ENCODE results near the gene P2RY11.

The P2RY11 gene

DNA sequence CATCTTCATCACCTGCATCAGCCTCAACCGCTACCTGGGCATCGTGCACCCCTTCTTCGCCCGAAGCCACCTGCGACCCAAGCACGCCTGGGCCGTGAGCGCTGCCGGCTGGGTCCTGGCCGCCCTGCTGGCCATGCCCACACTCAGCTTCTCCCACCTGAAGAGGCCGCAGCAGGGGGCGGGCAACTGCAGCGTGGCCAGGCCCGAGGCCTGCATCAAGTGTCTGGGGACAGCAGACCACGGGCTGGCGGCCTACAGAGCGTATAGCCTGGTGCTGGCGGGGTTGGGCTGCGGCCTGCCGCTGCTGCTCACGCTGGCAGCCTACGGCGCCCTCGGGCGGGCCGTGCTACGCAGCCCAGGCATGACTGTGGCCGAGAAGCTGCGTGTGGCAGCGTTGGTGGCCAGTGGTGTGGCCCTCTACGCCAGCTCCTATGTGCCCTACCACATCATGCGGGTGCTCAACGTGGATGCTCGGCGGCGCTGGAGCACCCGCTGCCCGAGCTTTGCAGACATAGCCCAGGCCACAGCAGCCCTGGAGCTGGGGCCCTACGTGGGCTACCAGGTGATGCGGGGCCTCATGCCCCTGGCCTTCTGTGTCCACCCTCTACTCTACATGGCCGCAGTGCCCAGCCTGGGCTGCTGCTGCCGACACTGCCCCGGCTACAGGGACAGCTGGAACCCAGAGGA, 2.6 kb downstream of the P2RY11 start:
- DNase-seq (ENCODE audit: low read depth in 2 of 2): no peak

DNA sequence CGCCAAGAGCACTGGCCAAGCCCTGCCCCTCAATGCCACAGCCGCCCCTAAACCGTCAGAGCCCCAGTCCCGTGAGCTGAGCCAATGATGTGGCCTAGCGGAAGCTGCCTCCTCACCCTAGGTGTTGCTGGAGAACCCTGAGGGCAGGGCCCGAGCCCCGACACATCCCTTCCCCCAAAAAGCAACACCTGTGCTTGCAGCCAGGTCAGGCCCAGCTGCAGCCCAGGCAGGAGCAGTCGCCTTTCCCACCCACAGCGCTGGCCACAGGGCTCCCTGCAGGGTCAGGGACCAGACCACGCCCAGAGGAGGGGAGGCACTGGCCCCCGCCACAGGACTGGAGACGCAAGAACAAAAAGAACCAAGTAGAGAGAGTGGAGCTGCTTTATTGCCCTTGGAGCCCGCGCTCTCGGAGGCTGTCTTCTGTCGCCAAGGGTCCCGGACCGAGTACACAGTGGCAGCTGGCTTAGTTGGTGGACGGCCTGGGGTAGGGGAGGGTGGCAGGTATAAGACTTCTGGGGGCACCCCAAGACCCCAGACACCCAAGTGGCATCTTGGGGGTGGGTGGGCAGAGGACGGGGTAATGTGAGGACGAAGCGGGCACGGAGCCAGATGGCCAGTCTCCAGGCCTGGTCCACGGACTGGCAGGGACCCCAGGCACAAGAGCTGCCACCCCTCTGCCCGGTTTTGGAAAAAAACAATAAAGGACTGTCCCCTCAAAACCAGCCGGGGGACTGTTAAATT, 3.3 kb downstream of the P2RY11 start:
- DNase-seq (ENCODE audit: low read depth in 2 of 2): no peak

DNA sequence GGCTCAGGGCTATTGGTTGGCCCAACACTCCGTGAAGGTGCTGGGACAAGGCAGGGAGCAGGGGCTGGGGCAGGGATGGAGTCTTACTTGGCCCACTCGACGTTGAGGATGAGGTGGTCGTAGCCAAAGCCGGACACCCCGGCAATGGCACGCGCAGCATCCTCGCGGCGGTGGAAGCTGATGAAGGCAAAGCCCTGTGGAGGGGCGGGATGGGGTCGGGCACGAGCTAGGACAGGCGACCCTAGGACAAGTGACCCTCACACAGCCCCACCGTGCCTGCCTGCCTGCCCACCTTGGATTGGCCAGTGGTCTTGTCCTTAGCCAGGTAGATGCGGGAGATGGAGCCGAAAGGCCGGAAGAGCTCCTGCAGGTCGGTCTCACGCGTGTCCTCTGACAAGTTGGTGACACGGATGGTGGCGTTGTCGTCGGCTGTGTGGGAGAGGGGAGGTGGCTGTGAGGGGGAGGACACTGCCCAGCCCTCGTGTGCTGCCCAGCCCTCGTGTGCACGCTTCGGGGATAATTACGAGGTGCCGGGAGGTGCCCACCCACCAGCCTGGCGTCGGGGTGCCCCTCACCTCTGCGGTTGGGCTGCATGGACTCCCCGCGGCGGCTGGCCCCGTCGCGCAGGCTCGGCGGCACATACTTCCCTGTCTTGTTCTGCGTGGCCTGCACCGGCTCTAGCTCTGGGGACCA, 4.0 kb downstream of the P2RY11 start:
- DNase-seq (ENCODE audit: low read depth in 2 of 2): no peak

DNA sequence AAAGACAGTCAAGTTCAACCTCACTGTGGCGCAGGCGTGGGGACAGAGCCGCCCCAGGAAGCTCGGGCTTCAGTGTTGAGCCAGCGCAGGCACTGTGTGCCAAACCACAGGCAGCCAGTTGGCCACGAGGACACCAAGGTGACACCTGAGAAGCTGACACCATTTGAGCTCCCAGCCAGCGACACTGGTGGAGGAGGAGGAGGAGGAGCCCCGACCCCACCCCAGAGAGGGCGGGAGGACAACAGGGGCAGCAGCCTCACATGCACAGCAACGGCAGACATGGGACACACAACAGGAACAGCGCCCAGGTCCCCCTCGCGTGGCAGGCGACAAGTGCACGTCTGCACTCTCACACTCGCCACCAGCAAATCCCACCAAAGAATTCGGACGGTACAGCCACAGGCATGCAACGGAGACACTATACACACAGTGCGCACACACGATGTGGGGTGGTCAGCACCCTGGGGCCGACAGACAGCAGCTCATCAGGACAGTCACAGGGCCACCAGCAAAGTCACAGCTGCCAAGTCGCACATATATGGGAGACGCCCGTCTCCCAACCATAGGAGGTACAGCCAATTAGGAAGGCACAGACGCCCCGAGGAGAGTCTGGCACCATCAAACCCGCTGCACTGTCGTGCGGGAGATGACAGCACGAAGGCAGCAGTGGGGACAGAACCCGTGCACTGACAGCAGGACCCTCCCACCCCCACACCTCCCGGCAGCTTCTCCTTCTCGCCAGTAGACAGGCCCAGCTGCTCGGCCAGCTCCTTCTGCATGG, 4.8 kb downstream of the P2RY11 start:
- no peak for DNase-seq (ENCODE audit: low read depth in 2 of 2)

DNA sequence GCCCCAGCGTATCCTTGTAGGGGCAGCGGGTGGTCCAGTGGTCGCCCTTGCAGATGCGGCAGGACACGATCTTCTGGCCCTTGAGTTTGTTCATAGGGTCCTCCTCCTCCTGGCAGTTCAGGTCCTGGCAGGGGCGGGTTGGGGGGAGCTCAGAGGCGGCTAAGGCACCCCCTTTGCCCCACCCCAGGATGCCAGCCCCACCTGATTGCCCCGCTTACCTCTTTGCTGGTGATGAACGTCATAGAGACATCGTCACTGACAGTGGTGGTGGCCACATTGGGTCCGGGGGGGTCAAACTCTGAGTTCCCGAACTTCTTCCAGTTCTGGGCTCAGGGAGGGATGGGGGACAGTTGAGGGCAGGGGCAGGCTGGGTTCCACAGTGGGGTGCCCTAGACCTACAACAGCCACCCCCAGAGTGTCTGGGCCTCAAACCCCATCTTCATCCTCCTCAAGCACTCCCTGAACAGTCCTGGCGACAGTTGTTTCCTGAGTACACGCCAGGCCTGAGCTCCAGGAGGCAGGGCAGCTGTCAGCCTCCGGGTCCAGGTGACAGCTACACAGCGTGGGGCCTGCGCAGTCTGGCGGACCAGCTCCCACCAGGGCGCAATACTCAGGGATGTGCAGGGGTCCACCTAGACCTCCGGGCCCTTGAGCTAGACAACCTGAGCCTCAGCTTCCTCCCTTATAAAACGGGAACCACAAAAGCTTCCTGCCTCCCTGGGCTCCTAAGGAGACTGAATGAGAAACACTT, 5.5 kb downstream of the P2RY11 start:
- no peak for DNase-seq (ENCODE audit: low read depth in 2 of 2)

DNA sequence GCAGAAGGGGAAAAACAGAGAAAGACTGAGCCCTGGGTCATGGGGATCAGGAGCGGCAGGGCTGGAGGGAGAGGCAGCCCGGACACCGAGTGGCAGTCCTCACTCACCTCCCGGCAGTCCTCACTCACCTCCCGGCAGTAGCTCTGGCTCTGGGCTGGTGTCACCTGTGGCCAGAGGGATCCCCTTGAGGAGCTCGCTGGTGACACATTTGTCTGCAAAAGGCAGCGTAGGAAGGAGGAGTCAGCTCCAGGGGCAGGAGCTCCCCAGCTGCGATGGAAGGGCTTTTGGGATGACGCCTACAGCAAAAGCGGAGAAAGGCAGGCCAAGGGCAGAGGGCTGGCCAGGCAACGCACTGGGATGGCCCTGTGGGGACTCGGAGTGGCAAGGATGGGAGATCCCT, 7.5 kb downstream of the P2RY11 start:
- no peak for DNase-seq (ENCODE audit: low read depth in 2 of 2)

DNA sequence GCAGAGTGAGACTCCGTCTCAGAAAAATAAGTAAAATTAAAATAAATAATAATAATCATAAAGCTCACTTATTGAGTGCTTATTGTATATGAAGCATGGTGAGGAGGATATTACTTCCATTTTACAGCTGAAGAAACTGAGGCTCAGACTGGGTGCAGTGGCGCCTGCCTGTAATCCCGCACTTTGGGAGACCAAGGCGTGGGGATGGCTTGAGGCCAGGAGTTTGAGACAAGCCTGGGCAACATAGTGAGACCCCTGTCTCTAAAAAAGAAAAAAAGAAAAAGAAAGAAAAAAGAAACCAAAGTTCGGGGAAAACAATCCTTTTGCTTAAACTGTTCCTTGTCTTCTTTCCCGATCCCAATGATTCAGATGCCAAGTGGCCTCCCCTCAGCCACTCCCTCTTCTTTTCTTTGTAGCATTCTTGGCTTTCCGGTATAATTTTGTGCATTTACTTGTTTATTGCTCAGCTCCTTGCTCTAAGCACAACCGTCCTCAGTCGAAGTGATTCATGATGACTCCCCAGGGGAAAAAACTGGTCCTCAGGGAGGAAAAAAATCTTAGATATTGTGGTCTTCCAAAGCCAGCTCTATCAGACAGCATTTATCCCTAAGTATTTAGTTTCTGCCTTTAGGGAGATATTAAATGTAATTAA, 9.2 kb downstream of the P2RY11 start:
- DNase-seq (ENCODE audit: low read depth in 2 of 2): no peak

DNA sequence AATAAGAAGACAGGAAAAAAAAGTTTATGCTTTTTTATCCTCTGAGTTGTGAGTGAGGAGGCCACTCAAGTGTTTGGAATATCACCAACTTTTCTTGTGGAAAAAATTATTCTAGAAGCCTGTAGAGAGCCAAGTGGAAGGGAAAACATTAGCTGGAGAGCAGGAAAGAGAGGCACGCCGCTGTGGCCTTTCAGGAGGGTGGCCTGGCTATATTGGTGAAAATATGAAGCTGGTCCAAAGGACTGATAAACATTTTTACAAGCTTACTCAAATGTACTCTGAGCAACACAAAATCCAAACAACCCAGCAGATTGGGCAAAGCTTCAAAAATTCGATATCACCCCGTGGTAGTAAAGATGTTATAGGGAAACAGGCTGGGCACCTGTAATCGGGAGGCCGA, 10.6 kb downstream of the P2RY11 start:
- DNase-seq (ENCODE audit: low read depth in 2 of 2): no peak

DNA sequence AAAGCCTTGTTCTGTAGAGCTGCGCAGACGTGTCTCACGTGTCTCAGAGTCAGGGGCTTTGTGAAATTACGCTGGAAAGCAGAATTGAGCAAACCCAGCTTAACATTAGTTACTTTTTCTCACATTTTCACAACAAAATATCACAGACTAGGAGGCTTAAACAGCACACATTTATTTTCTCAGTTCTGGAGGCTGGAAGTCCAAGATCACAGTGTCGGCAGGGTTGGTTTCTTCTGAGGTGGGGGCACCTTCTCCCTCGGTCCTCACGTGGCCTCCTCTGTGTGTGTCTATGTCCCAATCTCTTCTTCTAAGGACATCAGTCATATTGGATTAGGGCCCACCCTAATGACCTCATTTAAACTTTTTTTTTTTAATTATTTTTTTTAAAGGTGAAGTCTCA, 12.9 kb downstream of the P2RY11 start:
- no peak for DNase-seq (ENCODE audit: low read depth in 2 of 2)

DNA sequence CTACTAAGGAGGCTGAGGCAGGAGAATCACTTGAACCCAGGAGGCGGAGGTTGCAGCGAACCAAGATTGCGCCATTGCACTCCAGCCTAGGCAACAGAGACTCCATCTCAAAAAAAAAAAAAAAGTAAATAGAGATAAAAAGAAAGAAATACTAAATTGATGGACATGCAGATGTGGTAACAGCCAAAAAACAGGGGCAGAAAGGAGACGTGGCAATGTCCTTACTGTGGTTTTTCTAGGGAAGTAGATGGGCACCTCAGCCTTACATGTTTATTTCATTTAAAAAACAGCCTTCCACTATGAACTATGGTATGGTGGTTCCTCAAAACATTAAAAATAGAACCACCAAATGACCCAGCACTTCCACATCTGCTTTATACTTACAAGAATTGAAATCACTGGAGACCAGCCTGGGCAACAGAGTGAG, 14.7 kb downstream of the P2RY11 start:
- no peak for DNase-seq (ENCODE audit: low read depth in 2 of 2)

DNA sequence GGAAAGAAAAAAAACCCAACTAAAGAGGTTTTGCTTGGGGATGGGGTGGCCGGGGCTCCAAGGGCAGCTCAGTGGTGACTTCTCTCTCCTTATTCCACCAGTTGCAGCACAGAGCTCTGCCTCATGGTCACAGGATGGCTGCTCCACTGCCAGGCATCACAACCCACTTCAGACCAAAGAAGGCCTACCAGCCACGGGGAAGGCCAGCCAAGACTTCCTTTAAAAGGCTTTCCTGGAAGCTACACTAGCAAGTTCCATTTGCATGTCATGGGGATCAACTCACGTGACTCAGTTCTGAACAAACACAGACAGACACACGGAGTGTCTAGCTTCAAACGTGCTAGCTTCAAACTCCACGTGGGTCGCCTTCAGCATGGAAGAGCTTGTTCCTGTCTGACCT, 21.4 kb downstream of the P2RY11 start:
- DNase-seq (ENCODE audit: low read depth in 2 of 2): no peak

DNA sequence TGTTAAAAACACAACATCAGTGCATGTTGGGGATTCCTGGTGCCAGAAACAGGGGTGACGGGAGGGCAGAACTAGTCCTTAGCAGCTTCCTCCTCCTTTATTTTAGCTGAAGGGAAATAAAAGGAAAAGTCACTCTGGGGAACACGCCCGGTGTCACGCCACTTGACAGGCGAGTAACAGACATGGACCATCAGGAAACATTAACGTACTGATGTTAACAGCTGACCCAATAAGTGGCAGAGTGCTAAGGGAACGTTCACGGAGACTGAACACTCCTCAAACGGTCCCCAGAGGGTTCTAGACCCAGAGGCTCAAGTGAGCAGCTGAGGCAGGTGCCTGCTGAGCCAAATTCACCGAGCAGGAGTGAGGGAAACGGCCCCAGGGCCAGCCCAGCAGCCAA, 22.1 kb downstream of the P2RY11 start:
- DNase-seq (ENCODE audit: low read depth in 2 of 2): no peak

DNA sequence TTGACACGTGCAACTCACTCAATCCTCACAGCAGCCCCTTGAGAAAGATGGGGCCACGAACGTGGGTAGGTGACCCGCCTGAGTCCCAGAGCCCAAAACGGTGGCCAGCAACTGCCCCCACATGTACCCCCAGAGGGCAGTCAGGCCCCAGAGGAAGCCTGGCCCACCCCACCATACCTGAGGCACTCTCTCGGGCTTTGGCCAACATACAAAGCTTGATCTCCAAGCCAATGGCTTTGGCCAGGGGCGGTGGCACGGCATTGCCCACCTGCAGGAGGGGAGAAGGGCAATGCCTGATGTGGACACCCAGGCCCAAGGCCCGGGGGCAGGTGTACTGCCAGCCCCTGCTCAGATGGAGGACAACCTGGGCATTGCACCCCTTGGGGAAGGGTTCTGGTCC, 22.5 kb downstream of the P2RY11 start:
- DNase-seq (ENCODE audit: low read depth in 2 of 2): no peak

DNA sequence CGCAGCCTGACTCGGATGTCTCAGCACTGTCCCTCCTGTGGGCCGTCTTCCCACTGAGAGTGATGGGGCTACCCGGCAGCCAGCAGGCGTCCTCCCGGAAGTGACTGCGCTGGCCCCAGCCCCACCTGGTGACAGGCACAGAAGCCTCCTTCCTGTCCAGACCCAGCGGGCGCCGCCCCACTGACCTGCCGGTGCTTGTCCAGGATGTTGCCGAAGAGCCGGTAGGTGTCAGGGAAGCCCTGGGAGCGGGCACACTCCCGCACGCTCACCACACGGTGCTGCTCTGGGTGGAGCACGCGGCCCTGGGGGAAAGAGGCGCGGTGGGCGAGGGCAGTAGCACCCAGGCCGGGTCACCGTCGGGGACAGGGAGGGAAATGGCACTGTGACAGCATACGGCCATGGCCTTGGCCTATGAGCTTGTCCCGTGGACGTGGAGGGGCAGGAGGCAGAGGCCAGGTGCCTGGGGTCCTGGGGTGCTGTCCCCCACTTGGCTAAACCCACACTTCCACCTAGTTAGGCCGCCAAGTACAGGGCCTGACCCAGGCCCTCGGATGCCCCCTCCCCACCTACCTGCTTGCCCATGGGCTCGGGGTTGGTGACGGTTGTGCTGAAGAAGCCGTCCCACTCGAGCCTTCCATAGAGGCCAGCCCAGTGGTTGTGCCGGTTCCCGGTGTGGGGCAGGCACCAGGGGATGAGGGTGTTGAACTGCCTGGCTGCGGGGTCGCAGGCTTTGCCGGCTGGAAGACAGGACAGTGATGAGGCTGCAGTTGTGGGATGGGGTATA, 24.2 kb downstream of the P2RY11 start:
- DNase-seq (ENCODE audit: low read depth in 2 of 2): no peak

DNA sequence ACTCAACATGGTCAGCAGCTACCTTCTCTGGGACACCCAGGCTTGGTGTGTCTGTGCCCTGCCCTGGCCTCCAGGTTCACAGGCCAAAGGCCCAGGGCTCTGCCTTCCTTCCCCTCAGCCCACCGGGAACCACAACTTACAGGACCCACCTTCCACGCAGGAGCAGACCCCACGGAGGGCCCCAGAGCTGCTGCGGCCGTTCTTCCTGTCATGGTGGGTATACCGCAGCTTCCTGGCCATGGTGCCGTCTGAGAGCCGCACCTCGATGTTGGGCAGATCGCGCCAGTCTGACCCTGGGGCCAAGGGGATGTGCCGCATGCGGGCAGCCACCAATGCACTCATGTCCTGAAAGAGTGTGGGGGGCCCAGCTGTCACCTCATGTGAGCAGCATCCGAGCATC, 25.4 kb downstream of the P2RY11 start:
- no peak for DNase-seq (ENCODE audit: low read depth in 2 of 2)

DNA sequence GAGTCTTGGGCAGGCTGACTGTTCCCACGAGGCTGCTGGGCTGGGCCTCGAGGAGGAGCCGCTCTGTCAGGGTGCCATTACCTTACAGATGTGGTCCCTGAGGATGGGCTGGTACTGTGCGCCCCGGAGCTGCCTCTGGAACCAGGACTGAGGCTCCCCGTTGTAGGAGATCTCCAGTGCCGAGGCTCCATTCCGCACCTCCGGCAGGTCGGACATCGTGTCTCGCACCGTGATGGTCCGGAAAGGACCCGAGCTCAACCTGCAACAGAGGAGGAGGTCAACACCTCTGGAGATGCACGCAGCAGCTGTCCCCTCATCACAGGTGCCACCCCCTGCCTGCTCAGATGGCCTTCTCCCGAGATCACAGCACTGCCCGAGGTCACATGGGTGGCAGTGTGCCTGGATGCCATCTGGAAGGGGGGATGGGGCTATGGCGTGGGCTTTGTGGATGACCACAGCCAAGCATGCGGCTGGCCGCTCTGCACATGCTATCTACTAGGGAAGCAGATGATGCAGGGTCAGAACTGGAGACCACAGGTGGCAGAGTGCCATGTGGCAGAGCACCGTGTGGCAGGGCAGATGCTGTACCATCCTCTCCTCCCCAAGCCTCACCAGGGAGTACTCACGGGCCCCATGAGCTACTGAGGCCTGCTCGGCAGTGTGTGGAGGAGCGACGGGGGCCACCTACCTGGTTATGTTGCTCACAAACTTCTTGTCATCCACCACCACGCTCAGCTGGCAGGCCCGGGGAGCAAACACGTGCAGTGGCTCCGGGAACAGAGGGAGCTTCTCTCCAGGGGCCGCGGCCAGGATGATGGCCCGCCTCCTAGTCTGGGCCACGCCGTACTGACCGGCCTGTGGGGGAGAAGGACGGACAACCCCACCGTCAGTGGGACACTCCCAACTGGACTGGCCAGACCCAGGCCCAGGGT, 26.5 kb downstream of the P2RY11 start:
- DNase-seq (ENCODE audit: low read depth in 2 of 2): no peak

DNA sequence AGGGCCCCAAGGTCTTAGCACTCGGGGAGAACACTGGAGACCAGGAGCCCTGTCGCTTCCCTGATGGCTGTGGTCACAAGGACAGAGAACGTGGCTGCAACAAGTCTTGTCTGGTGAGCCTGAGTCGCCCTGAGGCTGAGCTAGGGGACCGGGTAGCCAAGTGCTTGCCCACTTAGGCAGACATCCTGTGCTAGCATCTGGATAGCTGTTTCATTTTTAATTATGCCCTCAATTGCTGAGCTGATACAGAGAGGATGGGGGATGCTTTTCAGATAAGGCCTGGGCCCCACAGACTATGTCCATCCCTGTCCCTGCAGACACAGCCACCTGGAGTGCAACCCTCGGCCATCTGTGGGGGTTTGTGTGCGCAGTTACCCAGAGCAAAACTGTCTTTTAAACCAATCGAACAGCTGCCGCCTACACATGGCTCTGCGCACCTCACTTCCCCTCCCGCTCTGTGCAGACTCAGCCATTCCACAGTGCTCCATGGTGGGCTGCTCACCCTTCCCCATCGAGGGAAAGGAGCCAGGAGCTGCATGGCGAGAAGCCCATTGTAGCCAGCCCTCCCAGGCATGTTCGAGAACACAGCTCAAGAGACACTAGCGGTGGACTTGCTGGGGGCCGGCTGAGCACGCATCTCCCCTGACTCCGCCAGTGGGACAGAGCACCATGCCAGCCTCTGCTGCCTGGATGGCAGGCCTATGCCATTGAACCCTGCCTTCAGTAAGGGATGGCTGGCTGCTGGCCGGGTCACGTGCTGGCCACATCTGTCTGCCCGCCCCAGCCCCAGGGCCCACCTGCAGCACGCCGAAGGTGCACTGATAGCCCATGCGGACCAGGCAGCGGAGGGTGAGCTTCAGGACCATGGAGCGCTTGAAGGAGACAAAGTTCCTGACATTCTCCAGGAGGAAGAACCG, 27.6 kb downstream of the P2RY11 start:
- DNase-seq (ENCODE audit: low read depth in 2 of 2): no peak

DNA sequence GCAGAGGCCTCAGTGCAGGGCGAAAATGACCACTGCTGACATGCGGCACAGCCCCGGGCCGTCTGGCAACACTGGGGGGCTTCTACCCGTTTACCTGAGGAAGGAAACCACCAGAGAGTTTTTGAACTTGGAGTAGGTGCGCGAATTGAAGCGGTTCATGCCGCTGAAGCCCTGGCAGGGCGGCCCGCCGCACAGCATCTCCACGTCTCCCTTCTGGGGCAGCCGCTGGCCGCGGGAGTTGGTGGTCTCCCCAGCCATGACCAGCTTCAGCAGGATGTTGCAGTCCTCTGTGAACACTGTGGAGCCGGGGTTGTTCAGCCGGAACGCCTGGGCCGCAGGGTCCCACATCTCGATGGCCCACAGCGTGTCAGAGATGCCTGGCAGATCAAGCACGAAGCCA, 28.5 kb downstream of the P2RY11 start:
- no peak for DNase-seq (ENCODE audit: low read depth in 2 of 2)

Measured in stimulated activated CD8-positive, alpha-beta memory T cell treated with anti-CD3 and anti-CD28 coated beads, Interleukin-15, amount 100 ng/mL, for 48 hours (primary cell).